GM23248 (cell line): ENCODE measurements around the gene SBF2. TPM values are rescaled to one million over a fixed set of nuclear protein-coding genes. Genes with fewer than 3 reads are reported as not detected.

Experiments
- DNase-seq: peaks from one replicate; pipeline ENCODE4 v3.0.0-alpha.2; 2015
- H2AFZ ChIP-seq: fragments of 200-600 bp; sonication (generic); 2 replicates; pipeline ENCODE4 v1.6.1; 2016; ENCODE audit warnings: antibody characterized with exemption
- H3F3A ChIP-seq: fragments of 200-600 bp; sonication (generic); 2 replicates; pipeline ENCODE4 v1.6.1; 2016; ENCODE audit warnings: mild to moderate bottlenecking, antibody characterized with exemption, mixed run types; ENCODE audit not compliant: insufficient read depth
- H3K27ac ChIP-seq: fragments of 200-600 bp; sonication (generic); 2 replicates; pipeline ENCODE4 v1.5.1; 2016; ENCODE audit warnings: mild to moderate bottlenecking
- H3K27me3 ChIP-seq: fragments of 200-600 bp; sonication (generic); replicated peaks from 2 replicates; pipeline ENCODE4 v1.6.1; 2016; ENCODE audit warnings: mild to moderate bottlenecking; ENCODE audit not compliant: insufficient read depth
- H3K36me3 ChIP-seq: fragments of 200-600 bp; sonication (generic); 2 replicates; pipeline ENCODE4 v1.6.1; 2016; ENCODE audit warnings: low read depth, mild to moderate bottlenecking
- H3K4me1 ChIP-seq: fragments of 200-600 bp; sonication (generic); 2 replicates; pipeline ENCODE4 v1.6.1; 2016; ENCODE audit warnings: mild to moderate bottlenecking; ENCODE audit not compliant: insufficient read depth
- H3K4me2 ChIP-seq: fragments of 200-600 bp; sonication (generic); one replicate; pipeline ENCODE4 v1.6.1; 2016; ENCODE audit warnings: mild to moderate bottlenecking; ENCODE audit not compliant: unreplicated experiment
- H3K4me3 ChIP-seq: fragments of 200-600 bp; sonication (generic); 2 replicates; pipeline ENCODE4 v1.5.1; 2016; ENCODE audit warnings: mild to moderate bottlenecking
- H3K79me2 ChIP-seq: fragments of 200-600 bp; sonication (generic); 2 replicates; pipeline ENCODE4 v1.6.1; 2016; ENCODE audit warnings: mild to moderate bottlenecking; ENCODE audit not compliant: insufficient read depth
- H3K9ac ChIP-seq: fragments of 200-600 bp; sonication (generic); 2 replicates; pipeline ENCODE4 v1.6.1; 2016; ENCODE audit warnings: mild to moderate bottlenecking
- H3K9me2 ChIP-seq: fragments of 200-600 bp; sonication (generic); 2 replicates; pipeline ENCODE4 v1.6.1; 2016; ENCODE audit warnings: mixed run types, mild to moderate bottlenecking, moderate library complexity; ENCODE audit not compliant: insufficient read depth
- H3K9me3 ChIP-seq: fragments of 200-600 bp; sonication (generic); one replicate; pipeline ENCODE4 v1.6.1; 2017; ENCODE audit warnings: low read depth
- H4K20me1 ChIP-seq: fragments of 200-600 bp; sonication (generic); 2 replicates; pipeline ENCODE4 v1.6.0; 2016; ENCODE audit not compliant: insufficient read depth
- EZH2 ChIP-seq: fragments of 200-600 bp; sonication (generic); IDR thresholded peaks from 2 replicates; pipeline ENCODE4 v1.6.1; 2018; ENCODE audit warnings: antibody characterized with exemption, mild to moderate bottlenecking; ENCODE audit not compliant: insufficient read depth, poor library complexity, severe bottlenecking
- EZH2phosphoT487 ChIP-seq: fragments of 200-600 bp; sonication (generic); IDR thresholded peaks from 2 replicates; pipeline ENCODE4 v1.6.1; 2018; ENCODE audit warnings: antibody characterized with exemption, moderate library complexity, mild to moderate bottlenecking, low read depth; ENCODE audit not compliant: insufficient read depth
- WGBS, 2 experiments: methylation state at CpG; one replicate each; pipeline ENCODE4 v1.1.6; 2015 to 2017; ENCODE audit warnings: low lambda C conversion rate in 2 of 2, low coverage in 1 of 2; ENCODE audit errors: missing lambda C conversion rate in 2 of 2; 5-methylcytosine and 5-hydroxymethylcytosine counted together
- in situ Hi-C: fragments of 300-500 bp; cut with MboI; formaldehyde crosslinking; loops from 2 replicates; pipeline ENCODE4 v1.15.0; 2020
- polyA plus RNA-seq: library from polyadenylated mRNA; unstranded; fragments of >200 nt; fragmentation: Nextera tagmentation; extraction: Ambion mirVana; gene quantifications from 2 replicates; pipeline ENCODE4 v1.2.1, GENCODE V29; 2016
- total RNA-seq: library from RNA; depleted of rRNA; stranded (reverse); fragments of >200 nt; shearing (Covaris generic); gene quantifications from 2 replicates; pipeline ENCODE4 v1.2.3, GENCODE V29; 2014

The SBF2 gene
- total and polyA plus RNA-seq, 2 experiments from 2014 or later = 21.9 to 32.7 TPM

GRCh38 chr11:10314199-10315072, 20.4 kb upstream of the SBF2 start:
- Histone ChIP-seq H3K36me3 (no peaks in the 10 kb centered on the region), H3K79me2 (no peaks in the 10 kb centered on the region), H3F3A (peaks cover 10% of the 10 kb centered on the region), H3K9me3 (no peaks in the 10 kb centered on the region), H3K4me3 (no peak overlapping the region), H2AFZ (no peak overlapping the region), H4K20me1 (no peaks in the 10 kb centered on the region), H3K4me1 (peaks cover 11% of the 10 kb centered on the region; the same call in 1 of the 2 replicates), H3K9me2 (no peaks in the 10 kb centered on the region), H3K9ac (no peak overlapping the region), H3K27me3 (no peaks in the 10 kb centered on the region), H3K27ac (no peak overlapping the region), H3K4me2 (no peak overlapping the region)
- 75 to 79% methylated on average over 8 of the region's 8 CpGs for WGBS, 2 experiments
- in situ Hi-C loops = loop anchor here (10.0 to 25.0 kb wide), 2 partner anchors 327 to 560 kb away; no protein-coding TSS in a partner anchor
- peak; percentile 53 for DNase-seq
- TF ChIP-seq EZH2 (no peak), EZH2phosphoT487 (no peak)

DNA sequence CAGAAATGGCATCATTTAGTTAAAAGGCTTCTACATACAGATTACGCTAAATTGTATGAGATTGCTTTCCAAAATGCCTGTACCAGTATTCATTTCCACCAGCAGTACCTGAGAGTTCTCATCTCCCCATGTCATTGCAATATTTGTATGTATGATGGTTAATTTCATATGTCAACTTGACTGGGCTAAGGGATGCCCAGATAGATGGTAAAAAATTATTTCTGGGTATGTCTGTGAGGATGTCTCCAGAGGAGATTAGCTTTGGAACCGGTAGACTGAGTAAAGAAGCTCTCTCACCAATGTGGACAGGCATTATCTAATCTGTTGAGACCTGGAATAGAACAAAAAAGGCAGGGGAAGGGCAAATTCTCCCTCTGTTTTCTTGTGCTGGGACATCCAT, 17.8 kb upstream of the SBF2 start:
- Histone ChIP-seq H3K4me2 (no peak overlapping the region), H3K27me3 (no peaks in the 10 kb centered on the region), H3K9me2 (no peaks in the 10 kb centered on the region), H3K4me1 (peaks cover 16% of the 10 kb centered on the region; the same call in 1 of the 2 replicates), H3K27ac (no peak overlapping the region), H3K79me2 (peaks cover 9% of the 10 kb centered on the region), H3F3A (peaks cover 27% of the 10 kb centered on the region), H3K9ac (no peak overlapping the region), H2AFZ (no peak overlapping the region), H3K4me3 (no peak overlapping the region), H3K36me3 (peaks cover 8% of the 10 kb centered on the region), H4K20me1 (0 out of 2 replicates have a peak, but pooled peaks cover 4% of the 10 kb centered on the region), H3K9me3 (no peaks in the 10 kb centered on the region)
- 98 to 100% methylated on average over 2 of the region's 2 CpGs for WGBS, 2 experiments
- in situ Hi-C loops = loop anchor here (10.0 to 25.0 kb wide), 2 partner anchors 325 to 557 kb away; no protein-coding TSS in a partner anchor
- TF ChIP-seq EZH2phosphoT487 = no peak
- TF ChIP-seq EZH2 = no peak
- DNase-seq = no peak

DNA sequence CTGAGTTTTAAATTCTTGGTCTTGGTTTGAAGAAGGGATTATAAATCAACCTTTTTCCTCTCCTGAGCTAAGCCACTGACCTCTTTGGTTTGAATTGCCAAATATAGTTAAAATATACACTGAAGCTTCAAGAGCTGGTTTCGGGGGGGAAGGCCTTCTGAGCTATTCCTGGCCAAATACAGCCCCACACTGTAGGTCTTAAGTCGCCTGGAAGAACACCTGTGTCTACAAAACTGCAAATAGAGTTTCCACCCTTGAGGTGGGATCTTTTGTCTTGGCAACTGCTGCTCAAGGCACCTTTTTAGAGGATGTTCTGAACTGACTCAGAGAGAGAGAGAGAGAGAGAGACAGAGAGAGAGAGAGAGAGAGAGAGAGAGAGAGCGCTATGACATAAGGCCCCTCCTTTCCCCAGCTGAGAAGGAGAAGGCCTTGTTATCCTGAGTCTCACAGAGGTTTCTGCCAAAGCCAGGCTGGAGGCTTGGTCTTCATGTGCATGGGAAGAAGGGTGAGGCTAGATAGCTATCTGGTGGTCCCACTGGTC, 16.4 kb upstream of the SBF2 start:
- Histone ChIP-seq H3K27me3 (no peaks in the 10 kb centered on the region), H3K9me2 (no peaks in the 10 kb centered on the region), H3F3A (peaks cover 31% of the 10 kb centered on the region), H3K9me3 (no peaks in the 10 kb centered on the region), H3K36me3 (peaks cover 22% of the 10 kb centered on the region), H3K27ac (peak overlapping the region; percentile 91; the same call in 1 of the 2 replicates), H4K20me1 (peaks cover 10% of the 10 kb centered on the region; the same call in 1 of the 2 replicates), H3K79me2 (peaks cover 23% of the 10 kb centered on the region), H3K4me3 (no peak overlapping the region), H3K4me2 (no peak overlapping the region), H3K9ac (no peak overlapping the region), H3K4me1 (peaks cover 13% of the 10 kb centered on the region; the same call in 1 of the 2 replicates), H2AFZ (no peak overlapping the region)
- no peak for TF ChIP-seq EZH2phosphoT487
- TF ChIP-seq EZH2 = no peak
- in situ Hi-C loops = loop anchor here (10.0 to 25.0 kb wide), 2 partner anchors 323 to 556 kb away; no protein-coding TSS in a partner anchor
- 90 to 96% methylated on average over 3 of the region's 3 CpGs for WGBS, 2 experiments
- peak; percentile 43 for DNase-seq
